NCI-H1092 (cell line): ENCODE measurements around the gene HELB.
"Not testable (repeated sequence)": the region's sequence is repeated elsewhere in the genome, so short reads cannot be mapped to it uniquely, and the experiment has no call there.

ENCODE experiments used
- DNase-seq: peaks from one replicate; lab custom pipeline; 2025; lab: John Stamatoyannopoulos, UW

HELB gene

GRCh38 chr12:66303316-66303804, 1.1 kb downstream of the HELB start:
- not testable (repeated sequence) for DNase-seq

DNA sequence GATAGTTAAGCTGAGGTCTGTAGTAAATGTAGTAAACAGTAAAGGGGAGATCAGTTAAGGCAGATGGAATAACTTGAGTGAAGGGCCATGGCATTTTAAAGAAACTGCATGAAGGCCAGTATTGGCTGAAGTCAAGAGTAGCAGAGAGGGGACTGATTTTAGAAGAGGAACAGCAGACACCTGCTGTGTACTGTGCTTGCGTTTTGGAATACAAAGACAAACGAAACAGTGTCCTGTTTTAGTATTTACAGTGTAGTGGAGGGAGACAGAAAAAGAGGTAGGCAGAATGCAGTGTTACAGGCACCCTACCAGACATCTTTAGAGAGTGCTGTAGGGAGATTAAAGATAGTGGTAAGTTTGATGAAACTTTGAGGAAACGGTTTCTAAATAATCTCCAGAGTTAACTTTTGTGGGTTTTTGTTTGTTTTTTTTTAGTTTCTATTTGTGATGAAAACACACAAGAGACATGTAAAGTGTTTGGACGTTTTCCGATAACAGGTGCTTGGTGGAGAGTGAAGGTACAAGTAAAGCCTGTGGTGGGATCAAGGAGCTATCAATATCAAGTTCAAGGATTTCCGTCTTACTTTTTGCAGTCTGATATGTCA, 2.1 kb downstream of the HELB start:
- DNase-seq, result no peak

GRCh38 chr12:66309606-66310005, 7.3 kb downstream of the HELB start:
- DNase-seq, result no peak

DNA sequence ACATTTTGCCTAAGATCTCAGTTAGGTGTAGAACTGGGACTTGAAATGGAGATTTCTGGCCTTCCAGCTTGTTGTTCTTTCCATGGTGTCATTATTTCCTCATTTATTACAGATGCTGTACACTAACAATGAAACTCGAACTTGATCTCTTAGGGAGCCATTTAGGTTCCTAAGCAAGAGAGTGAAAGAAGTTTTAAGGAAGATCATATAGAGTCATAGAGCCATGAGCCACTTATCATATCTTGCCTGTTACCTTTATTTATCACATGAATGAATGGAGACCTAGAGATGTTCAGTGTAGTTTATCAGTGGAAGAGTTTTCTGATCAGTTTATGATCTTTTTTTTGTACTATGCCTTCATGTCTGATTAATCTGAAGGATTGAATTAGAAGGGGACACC, 9.9 kb downstream of the HELB start:
- DNase-seq, result no peak

DNA sequence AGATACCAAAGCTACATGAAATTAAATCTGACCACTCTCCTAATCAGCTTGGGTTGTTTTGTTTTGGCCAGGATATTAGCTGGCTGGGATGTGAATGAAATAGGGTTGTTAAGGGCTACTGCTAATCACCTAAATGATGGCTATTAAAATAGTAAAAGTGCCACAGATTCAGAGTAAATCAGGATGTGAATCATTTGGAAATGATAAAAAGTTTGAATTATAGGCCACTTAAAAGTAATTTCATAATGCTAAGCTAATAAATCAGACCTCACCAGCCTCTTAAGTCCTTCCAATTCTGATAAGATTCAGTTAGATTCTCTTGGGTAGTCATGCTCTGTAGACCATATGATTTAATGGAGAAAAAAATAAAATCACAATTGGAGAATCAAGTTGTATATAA, 12.0 kb downstream of the HELB start:
- no peak for DNase-seq

- DNase-seq, result no peak
Observed at GRCh38 chr12:66319266-66319954, 17.1 kb downstream of the HELB start.

GRCh38 chr12:66320996-66321395, 18.7 kb downstream of the HELB start:
- no peak for DNase-seq

DNA sequence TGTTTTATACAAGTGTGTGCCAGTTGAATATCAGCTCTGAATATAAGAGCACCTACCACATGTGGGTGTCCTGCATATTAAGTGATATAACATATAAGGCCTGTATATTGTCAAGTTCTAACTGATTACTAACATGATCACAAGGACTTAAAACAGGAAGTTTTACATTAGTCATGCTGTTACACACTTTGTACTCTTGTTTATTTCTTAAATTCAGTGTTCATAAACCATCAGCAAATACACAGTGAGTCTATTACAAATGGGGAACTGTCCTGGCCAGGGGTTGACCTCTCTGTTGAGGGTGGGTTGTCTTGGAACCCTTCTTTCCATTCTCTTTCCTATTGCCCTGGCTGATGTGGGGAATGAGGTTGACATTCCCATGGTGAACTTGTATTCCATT, 19.1 kb downstream of the HELB start:
- DNase-seq, result no peak

DNA sequence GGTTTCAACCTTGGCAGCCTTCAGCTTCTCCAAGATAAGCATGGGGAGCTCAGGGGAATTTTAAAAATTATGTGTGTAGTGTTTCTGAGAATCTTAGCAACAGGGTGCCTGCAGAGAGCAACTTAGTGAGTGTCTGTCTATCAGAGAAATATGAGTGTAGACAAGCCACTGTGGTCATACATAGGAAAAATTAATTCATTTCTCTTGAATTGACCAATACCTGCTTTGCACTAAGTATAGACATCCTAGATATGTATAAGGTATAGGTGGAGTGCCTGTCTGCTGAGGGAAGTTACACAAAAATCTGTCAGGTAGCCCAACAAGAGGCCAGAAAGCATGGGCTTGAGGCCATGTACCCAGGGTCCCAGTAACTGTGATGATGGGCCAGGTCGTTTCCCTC, 20.7 kb downstream of the HELB start:
- DNase-seq, result no peak

GRCh38 chr12:66329941-66330340, 27.6 kb downstream of the HELB start:
- no peak for DNase-seq

- no peak for DNase-seq
Observed at GRCh38 chr12:66331016-66331415, 28.7 kb downstream of the HELB start.

DNA sequence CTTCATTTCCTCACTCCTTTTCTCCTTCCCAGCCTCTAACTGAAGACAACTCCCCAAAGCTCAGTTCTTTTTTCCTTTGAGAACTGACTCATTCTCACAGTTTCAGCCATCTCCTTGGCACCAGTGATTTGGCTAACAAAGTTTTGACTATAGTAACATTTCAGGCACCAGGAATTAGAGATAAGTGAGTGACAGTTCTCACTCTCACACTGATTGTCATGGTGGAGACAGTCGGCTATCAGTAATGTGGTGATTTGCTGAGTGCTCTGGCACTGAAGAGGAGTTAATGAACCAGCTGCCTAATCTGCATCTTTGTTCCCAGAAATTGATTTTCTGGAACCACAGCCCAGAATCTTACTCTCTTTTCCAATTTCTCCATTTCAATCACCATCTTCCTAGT, 29.5 kb downstream of the HELB start:
- DNase-seq, result no peak

DNA sequence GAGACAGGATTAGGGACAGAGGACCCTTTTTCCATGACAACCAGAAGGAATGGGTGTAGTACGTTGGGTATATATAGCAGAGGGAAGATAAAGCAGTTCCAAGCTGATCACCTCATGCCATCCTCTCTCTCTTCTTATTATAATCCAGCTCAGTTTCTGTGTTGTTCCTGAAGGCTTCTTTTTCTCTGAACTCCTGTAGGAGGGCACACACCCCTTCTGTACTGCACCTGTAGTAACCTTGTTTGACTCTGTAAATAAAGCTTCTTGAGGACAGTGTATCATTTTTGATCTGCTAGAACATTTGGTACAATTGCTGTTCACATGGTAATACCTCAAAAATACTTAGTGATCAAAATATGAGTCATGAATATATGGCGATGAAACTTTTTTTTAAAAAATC, 33.5 kb downstream of the HELB start:
- DNase-seq, result no peak

GRCh38 chr12:66337381-66338010, 35.2 kb downstream of the HELB start:
- DNase-seq, result no peak

DNA sequence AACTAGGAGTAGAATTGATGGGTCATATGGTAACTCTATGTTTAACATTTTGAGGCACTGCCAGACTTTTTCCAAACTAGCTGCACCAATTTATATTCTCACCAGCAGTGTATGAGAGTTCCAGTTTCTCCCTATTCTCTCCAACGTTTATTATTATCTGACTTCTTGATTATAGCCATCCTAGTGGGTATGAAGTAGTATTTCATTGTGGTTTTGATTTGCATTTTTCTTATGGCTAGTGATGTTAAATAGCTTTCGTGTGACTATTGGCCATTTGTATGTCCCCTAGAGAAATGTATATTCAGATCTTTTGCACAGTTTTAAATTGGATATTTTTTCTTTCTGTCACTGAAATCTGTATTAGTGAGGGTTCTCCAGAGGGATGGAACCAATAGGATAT, 37.8 kb downstream of the HELB start:
- no peak for DNase-seq

DNA sequence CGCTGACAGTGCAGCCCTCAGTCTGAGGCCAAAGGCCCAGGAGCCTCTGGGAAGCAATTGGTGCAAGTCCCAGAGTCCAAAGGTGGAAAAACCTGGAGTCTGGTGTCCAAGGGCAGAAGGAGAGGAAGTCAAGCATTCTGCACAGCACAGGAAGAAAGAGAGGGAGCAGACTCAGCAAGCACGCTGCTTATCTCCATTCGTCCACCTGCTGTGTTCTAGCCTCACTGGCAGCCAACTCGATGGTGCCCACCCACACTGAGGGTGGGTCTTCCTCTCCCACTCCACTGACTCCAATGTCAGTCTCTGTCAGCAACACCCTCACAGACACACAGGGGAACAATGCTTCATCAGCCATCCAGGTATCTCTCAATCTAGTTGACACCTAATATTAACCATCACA, 38.8 kb downstream of the HELB start:
- no peak for DNase-seq

- no peak for DNase-seq
Observed at GRCh38 chr12:66345212-66345611, 42.9 kb downstream of the HELB start.

- no peak for DNase-seq
Observed at GRCh38 chr12:66345956-66346355, 43.7 kb downstream of the HELB start.

DNA sequence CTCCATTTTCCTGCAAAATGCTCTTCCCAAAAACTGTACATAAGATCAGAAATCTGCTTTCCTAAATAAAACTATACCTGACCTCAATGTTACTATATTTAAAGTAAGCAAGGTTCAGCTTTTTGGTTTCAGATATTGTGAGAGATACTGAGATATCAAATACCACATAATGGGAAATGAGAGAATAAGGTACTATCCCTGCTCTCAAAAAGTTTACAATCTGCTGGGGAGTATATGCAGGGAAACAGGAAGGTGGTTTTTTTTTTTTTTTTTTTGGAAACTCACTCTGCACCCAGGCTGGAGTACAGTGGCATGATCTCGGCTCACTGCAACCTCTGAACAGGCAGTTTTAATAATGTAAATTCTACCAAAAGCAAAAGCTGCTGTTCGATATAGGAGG, 49.0 kb downstream of the HELB start:
- DNase-seq, result no peak

DNA sequence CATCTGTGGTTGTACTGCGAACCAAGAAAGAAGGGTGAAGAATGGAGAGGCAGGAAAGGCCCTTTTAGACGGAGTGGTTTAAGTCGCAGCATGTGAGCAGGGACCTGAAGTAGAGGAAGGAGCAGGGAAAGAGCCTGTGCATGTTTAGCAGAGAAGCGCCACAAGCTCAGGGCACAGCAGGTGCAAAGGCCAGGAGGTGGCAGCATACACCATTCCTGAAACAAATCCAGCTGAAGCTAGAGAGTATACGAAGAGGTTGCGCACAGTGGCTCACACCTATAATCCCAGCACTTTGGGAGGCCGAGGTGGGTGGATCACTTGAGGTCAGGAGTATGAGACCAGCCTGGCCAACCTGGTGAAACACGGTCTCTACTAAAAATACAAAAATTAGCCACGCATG, 49.9 kb downstream of the HELB start:
- DNase-seq, result no peak

GRCh38 chr12:66352899-66353298, 50.6 kb downstream of the HELB start:
- DNase-seq, result no peak

GRCh38 chr12:66354291-66354690, 52.0 kb downstream of the HELB start:
- peak; percentile 18 for DNase-seq

- no peak for DNase-seq
Observed at GRCh38 chr12:66359300-66359699, 57.0 kb downstream of the HELB start.

GRCh38 chr12:66361703-66362102, 59.4 kb downstream of the HELB start:
- DNase-seq, result no peak
